ENCODE results near the gene TCF12. TPM values are rescaled to one million over a fixed set of nuclear protein-coding genes. Genes with fewer than 3 reads are reported as not detected.

Gene TCF12
- total RNA-seq, 1 donor from 2014 or later: 106 TPM

GRCh38 chr15:56959318-56959648, 40.8 kb downstream of the TCF12 start:
- H3K27me3 Mint-ChIP-seq (ENCODE audit: low read depth): no peaks in the 10 kb centered on the region

GRCh38 chr15:56960116-56960515, 41.7 kb downstream of the TCF12 start:
- no peak overlapping the region for H3K27ac Mint-ChIP-seq (ENCODE audit: unreplicated experiment)
- no peak overlapping the region for H3K4me3 Mint-ChIP-seq (ENCODE audit: unreplicated experiment)
- peaks cover 52% of the 10 kb centered on the region for H3K4me1 Mint-ChIP-seq (ENCODE audit: low read depth)
- DNase-seq (ENCODE audit: low spot score): no peak
- peaks cover 4% of the 10 kb centered on the region for H3K36me3 Mint-ChIP-seq (ENCODE audit: low read depth)
- H3K9me3 Mint-ChIP-seq (ENCODE audit: low read depth): peaks cover 20% of the 10 kb centered on the region
- no peaks in the 10 kb centered on the region for H3K27me3 Mint-ChIP-seq (ENCODE audit: low read depth)
- TF ChIP-seq CTCF (IDR thresholded peaks at IDR 0.05): no peak

More at GRCh38 chr15:56959318-56959648, 40.8 kb downstream of the TCF12 start:
- H3K9me3 Mint-ChIP-seq (ENCODE audit: low read depth): peaks cover 23% of the 10 kb centered on the region
- H3K4me1 Mint-ChIP-seq (ENCODE audit: low read depth): peaks cover 44% of the 10 kb centered on the region
- H3K36me3 Mint-ChIP-seq (ENCODE audit: low read depth): peaks cover 8% of the 10 kb centered on the region
- TF ChIP-seq CTCF (IDR thresholded peaks at IDR 0.05): no peak
- no peak overlapping the region for H3K4me3 Mint-ChIP-seq (ENCODE audit: unreplicated experiment)
- peak overlapping the region; percentile 27 for H3K27ac Mint-ChIP-seq (ENCODE audit: unreplicated experiment)
- no peak for DNase-seq (ENCODE audit: low spot score)

- no peak for TF ChIP-seq CTCF (IDR thresholded peaks at IDR 0.05)
- no peak for DNase-seq (ENCODE audit: low spot score)
- Mint-ChIP-seq H3K27ac (ENCODE audit: unreplicated experiment) (peak overlapping the region; percentile 38), H3K27me3 (ENCODE audit: low read depth) (no peaks in the 10 kb centered on the region), H3K36me3 (ENCODE audit: low read depth) (peaks cover 1% of the 10 kb centered on the region), H3K4me1 (ENCODE audit: low read depth) (peaks cover 54% of the 10 kb centered on the region), H3K9me3 (ENCODE audit: low read depth) (no peaks in the 10 kb centered on the region), H3K4me3 (ENCODE audit: unreplicated experiment) (no peak overlapping the region)
Observed at GRCh38 chr15:56963126-56963525, 44.7 kb downstream of the TCF12 start.

GRCh38 chr15:56963710-56964109, 45.3 kb downstream of the TCF12 start:
- Mint-ChIP-seq H3K27ac (ENCODE audit: unreplicated experiment) (peak overlapping the region; percentile 30), H3K4me3 (ENCODE audit: unreplicated experiment) (no peak overlapping the region), H3K9me3 (ENCODE audit: low read depth) (no peaks in the 10 kb centered on the region), H3K27me3 (ENCODE audit: low read depth) (no peaks in the 10 kb centered on the region), H3K4me1 (ENCODE audit: low read depth) (peaks cover 49% of the 10 kb centered on the region), H3K36me3 (ENCODE audit: low read depth) (no peaks in the 10 kb centered on the region)
- no peak for DNase-seq (ENCODE audit: low spot score)
- TF ChIP-seq CTCF (IDR thresholded peaks at IDR 0.05): no peak

GRCh38 chr15:56964182-56964581, 45.7 kb downstream of the TCF12 start:
- H3K27ac Mint-ChIP-seq (ENCODE audit: unreplicated experiment): peak overlapping the region; percentile 68
- H3K27me3 Mint-ChIP-seq (ENCODE audit: low read depth): no peaks in the 10 kb centered on the region
- H3K36me3 Mint-ChIP-seq (ENCODE audit: low read depth): no peaks in the 10 kb centered on the region
- no peak for DNase-seq (ENCODE audit: low spot score)
- H3K4me1 Mint-ChIP-seq (ENCODE audit: low read depth): peaks cover 50% of the 10 kb centered on the region
- H3K9me3 Mint-ChIP-seq (ENCODE audit: low read depth): no peaks in the 10 kb centered on the region
- no peak for TF ChIP-seq CTCF (IDR thresholded peaks at IDR 0.05)
- H3K4me3 Mint-ChIP-seq (ENCODE audit: unreplicated experiment): no peak overlapping the region

All from chondrocyte (in vitro differentiated cells).